Stimulated activated CD8-positive, alpha-beta memory T cell treated with anti-CD3 and anti-CD28 coated beads, Interleukin-15, amount 100 ng/mL, for 4 hours (primary cell): Measurements from ENCODE around the gene GSG1L.
"Not testable (repeated sequence)": the region's sequence is repeated elsewhere in the genome, so short reads cannot be mapped to it uniquely, and the experiment has no call there.

ENCODE experiments used
- DNase-seq, 2 donors: peaks; one replicate each; pipeline ENCODE4 v3.0.0-alpha.2; 2020; ENCODE audit warnings: low read depth in 2 of 2

Gene GSG1L

GRCh38 chr16:27950206-27950887, 113.2 kb downstream of the GSG1L start:
- no peak for DNase-seq

DNA sequence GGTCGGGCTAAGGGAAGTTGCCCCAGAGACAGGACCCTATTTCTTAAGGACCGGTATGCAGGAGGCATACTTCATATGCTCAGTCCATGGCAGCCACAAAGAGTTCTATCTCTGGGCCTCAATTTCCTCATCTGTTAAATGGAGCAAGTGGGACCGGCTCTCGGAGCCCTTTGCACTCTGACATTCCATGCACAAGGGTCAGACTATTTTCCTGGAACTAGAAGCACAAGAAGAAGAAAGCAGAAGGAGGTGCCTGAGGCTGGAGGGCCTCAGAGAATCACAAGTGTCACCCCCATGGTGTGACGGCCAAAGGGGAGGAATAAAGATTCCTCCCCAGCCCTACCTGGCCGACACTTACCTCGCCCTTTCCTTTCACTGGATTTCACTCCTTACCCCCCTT, 115.8 kb downstream of the GSG1L start:
- no peak for DNase-seq

DNA sequence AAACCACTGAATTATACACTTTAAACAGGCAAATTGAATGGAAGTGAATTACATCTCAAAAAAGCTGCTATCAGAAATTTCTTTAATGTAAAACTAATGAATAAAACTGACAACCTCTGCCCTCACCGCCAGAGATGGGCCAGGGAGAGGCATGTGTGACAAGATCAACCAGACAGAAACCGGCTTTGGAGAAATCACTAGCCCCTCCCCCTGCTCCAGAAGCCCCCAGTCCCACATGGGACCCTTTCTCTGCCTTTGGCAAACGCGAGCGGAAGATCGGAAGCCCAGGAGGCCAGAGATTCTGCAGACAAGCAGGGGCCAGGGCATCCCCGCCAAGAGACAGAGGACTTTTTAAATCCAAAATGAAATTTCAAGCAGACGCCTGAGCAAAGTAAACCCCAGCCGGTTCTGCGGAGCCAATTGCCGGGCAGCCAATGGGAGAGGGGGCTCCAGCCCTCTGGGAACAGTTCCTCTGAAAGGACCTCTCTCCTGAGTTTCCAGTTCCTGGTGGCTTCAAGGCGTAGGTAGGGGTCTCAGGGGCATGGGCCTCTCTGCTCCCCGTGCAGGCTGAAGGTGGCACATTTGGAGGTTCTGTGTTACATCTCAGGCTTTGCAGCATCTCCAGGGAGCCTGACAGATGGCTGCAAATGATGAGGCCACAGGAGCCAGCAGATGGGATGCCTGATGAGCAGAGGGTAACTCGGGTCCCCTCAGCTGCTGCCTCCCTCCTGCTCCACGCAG, 118.1 kb downstream of the GSG1L start:
- DNase-seq = no peak

GRCh38 chr16:27943766-27944165, 119.7 kb downstream of the GSG1L start:
- DNase-seq = no peak

GRCh38 chr16:27942071-27942470, 121.4 kb downstream of the GSG1L start:
- DNase-seq = not testable (repeated sequence)

DNA sequence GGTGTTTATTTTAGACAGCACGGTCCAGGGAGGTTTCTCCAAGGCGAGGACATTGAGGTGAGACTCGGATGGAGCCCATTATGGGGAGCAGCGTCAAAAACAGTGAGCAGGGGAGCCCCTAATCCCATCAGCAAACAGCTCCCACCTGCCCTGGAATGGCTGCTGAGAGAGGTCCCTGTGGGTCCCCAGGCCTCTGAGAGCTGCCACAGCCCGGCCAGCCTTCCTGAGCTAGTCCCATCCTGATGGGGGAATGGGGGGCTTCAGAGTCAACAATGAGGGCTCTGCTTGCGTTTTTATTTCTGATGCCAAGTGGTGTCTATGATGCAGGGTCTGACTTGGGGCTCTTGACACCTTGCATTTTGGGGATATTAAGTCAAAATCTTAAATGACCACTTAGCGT, 128.4 kb downstream of the GSG1L start:
- DNase-seq = no peak

- no peak for DNase-seq
These were observed 130.9 kb downstream of the GSG1L start for GRCh38 chr16:27932542-27933135.

- no peak for DNase-seq
These were observed 133.7 kb downstream of the GSG1L start for GRCh38 chr16:27929818-27930217.

DNA sequence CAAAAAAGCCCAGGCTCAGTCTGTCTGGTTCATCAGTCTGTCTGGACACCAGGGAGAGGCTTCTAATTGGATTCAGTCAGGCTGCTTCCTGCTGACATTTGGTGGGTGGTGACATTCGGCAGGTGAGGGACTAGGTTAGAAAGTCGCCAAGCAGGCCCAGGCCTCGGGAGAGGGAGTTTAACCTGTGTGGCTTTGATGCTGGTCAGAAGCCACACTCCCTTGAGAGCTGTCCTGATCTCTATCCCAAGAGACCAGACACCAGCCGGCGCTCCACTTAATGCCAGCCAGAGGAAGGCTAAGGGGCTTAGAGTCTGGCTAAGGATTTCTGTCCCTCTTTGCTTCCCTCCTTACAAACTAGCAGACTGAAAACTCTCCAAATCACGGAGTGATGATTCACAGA, 135.0 kb downstream of the GSG1L start:
- no peak for DNase-seq

GRCh38 chr16:27927266-27927901, 136.1 kb downstream of the GSG1L start:
- no peak for DNase-seq

DNA sequence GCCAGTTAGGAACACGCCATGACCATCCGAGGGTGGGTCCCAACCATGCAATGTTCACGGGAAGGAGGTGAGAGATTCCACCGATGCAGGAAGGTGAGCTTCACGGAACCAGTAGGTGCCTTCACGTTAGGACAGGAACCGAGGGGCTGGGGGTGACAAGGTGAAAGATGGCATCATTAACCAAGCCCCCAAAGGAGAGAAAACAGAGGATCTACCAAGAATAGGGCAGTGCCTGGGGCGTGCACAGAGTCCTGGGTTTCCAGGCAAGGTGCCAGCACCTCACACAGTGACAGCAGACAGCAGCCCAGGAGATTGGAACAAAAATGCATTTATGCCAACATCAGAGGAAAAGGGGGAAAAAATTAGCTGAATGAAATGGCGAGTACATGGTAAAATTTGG, 137.9 kb downstream of the GSG1L start:
- DNase-seq = no peak

DNA sequence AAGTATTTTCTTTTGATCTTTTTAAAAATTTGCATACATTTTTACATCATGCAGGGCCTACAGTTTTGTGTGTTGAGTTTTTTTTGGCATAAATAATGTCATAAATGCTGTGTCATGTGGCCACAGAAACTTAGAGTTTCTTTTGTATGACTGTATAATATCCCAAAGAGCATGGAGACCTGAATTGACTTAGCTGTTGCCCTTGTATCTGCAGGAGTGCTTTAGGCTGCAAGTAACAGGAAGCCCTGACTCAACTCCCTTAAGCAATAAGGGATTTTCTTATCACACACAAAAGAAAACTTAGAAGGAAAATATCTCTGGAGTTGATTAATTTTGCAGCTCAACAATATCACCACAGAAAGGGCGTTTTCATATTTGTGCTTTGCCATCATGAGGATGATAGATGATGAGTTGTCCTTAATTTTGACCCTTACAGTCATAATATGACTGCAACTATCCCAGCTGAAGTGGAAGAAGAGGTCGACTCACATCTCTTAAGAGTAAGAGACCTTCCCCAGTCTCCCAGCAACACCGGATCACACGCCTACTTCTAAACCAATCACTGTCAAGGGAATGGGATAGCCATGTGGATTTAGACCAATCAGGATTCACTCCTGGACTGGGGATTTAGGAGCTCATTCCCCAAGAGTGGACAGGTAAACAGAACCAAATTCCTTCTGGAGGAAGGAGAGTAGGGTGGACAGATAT, 138.9 kb downstream of the GSG1L start:
- no peak for DNase-seq

DNA sequence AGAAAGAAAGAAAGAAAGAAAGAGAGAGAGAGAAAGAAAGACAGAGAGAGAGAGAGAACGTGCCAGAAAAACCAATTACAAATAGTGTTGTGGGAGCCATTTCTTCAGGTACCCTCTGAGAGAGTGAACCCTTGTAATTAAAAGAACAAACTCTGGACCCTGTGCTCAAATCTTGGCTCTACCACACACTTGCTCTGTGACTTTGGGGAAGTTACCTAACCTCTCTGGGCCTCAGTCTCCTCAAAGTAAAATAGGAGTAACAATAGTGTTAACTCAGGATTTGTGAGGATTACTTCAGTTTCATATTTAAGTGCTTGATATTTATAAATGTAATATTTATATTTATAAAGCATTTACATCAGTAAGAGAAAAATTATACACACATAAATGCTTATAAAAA, 139.8 kb downstream of the GSG1L start:
- no peak for DNase-seq

DNA sequence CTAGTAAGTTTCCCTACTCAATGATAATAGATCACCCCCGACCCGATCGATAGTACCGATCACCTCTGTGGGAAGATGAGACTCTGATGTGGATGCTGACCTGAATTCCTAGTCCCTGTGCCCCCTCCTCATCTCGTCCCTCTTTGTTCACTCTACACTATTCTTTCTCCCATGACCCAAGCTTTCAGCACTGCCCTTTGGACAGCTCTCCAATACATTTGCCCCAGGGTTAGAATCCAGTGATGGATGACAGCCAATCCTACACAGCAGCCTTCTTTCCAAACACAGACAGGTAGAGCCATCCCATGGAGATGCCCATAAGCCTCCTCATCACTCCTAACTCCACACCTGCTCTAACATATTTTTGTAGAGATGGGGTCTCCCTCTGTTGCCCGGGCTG, 141.1 kb downstream of the GSG1L start:
- DNase-seq = no peak

GRCh38 chr16:27921134-27921533, 142.4 kb downstream of the GSG1L start:
- DNase-seq = no peak

GRCh38 chr16:27920391-27920891, 143.1 kb downstream of the GSG1L start:
- no peak for DNase-seq

- DNase-seq = no peak
These were observed 144.8 kb downstream of the GSG1L start for GRCh38 chr16:27918755-27919154.

DNA sequence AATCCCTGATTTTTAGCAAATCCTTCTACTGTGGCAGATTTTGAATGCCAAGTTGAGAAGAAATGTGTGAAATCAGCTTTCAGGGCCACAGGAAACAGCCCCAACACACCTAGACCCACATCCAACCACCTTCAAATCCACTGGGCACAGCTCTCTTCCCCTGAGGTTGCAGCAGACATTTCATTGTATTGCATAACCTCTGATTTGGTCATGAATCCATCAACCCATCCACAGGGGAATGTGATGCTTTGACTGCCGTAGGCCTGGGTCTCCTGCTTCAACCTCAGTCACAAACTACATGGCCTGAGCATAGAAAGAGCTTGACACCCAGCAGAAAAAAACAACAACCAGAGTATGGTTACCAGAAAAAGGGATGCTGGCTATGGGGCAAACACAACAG, 145.6 kb downstream of the GSG1L start:
- no peak for DNase-seq

DNA sequence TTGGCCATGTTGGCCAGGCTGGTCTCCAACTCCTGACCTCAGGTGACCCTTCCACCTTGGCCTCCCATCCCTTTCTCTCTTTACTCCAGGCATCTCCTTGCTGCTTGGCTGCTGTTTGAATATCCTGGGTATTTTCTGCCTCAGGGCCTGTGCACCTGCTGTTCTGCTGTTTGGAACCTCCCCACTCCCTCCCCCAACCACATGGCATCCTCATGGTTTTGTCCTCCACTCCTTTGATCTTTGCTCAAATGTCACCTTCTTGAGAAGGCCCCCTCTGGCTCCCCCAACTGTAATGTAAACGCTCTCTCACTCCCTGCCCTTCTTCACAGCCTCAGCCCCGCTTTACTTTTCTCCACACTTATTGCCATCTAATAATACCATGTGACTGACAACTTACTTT, 152.0 kb downstream of the GSG1L start:
- no peak for DNase-seq

DNA sequence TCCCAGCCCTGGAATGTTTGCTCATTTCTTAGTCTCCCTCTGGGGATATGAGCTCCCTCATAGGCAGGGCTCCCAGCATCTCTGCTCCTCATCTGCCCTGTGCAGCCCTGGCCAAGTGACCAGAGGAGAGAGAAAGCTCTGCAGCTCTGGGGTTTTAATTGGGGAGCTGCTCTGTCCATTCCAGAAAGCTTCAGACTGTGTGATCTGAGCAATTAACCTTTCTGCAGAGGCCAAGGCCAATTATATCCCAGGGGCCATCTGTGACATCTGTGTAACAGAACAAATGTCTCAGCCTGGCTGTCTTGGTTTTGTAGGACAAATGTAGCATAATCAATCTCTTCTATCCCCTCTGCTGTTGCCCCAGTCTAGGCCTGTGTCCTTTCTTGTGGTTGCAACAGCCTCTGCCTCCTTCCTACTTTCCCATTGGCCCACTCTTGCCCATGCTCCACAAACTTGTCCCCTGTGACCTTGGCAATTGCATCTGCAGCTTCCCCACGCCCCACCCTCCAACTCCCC, 156.0 kb downstream of the GSG1L start:
- no peak for DNase-seq

GRCh38 chr16:27906883-27907282, 156.6 kb downstream of the GSG1L start:
- DNase-seq = no peak
